ENCODE results near the gene KISS1. TPM values are rescaled to one million over a fixed set of nuclear protein-coding genes. Genes with fewer than 3 reads are reported as not detected.
A peak's percentile ranks its signal among the peaks of the same experiment; 100 is the strongest.

The KISS1 gene
- total RNA-seq, 4 donors from 2014 or later, result not detected

DNA sequence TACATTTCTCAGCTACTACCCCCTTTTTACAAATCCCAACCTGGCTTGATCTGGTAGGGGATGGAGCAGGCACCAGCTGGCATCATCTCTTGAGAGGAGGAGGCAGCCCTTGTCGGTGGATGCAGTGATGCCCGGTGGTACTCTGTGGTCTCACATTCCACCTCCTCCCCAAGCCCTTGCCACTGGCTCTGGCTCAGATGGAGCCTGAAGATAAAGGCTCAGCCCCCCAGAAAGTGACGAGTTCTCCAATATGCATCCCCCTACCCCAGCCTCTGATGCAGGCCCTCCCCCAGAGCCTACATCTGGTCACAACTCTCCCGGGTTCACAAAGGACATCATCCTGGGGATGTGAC, 21.3 kb upstream of the KISS1 start:
- Histone ChIP-seq H3K36me3 (no peaks in the 10 kb centered on the region), H3K27me3 (no peaks in the 10 kb centered on the region), H3K9me3 (no peaks in the 10 kb centered on the region), H3K27ac (no peak overlapping the region), H3K4me1 (peaks cover 0 to 13% (median 7%) of the 10 kb centered on the region in 4 donors), H3K4me3 (no peak overlapping the region)
- DNase-seq, result no peak
- in situ Hi-C loops (cut with MboI; ENCODE audit: low pct_ligation_motif_present in 1 of 4, low pct_unique_long_range_greater_than_20kb in 1 of 4, low sequenced_read_pairs in 3 of 4), result no loop called here
- TF ChIP-seq EP300 (IDR thresholded peaks at IDR 0.05; ENCODE audit: low read depth), result no peak
- no peak for TF ChIP-seq POLR2AphosphoS5 (IDR thresholded peaks at IDR 0.05)
- no peak for TF ChIP-seq POLR2A (IDR thresholded peaks at IDR 0.05)
- intact Hi-C loops (cut with DNase I; ENCODE audit: low total_unique reads), result no loop called here
- 69 to 75% methylated on average over 4 of the region's 4 CpGs for WGBS, 2 donors (ENCODE audit: low coverage in 1 of 2)

DNA sequence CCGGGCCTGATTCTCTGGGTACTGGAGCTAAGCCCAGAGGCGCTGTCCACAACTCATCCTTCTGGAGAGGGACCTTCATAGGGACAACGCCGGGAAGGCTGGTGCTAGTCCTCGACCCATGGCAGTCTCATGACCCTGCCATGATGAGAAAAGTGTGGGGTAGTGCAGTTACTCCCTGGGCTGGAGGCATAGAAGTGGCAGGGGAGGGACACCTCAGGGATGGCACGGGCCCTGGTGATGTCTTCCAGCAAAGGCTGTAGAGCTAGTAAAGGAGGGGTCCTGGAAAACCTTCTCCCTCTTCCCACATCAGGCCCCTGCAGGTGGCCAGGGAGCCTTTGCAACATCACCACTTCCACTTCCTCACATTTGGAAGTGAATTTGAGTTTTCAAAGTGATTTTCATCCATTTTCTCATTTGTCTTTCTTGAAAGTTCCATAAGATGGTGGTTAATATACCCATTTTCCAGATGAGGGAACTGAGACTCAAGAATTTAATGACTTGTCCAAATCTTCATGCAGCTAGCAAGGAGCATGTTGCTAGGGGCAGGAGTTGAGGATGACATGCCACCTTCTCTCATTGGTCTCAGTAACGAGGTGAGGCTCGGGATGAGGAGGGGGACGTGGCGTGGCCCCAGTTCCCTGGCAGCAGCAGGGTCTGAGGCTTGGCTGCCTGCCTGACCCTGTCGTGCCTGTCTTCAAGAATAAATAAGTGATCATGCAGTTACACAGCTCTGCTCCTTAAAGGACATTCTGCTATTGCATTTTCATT, 20.8 kb upstream of the KISS1 start:
- intact Hi-C loops (cut with DNase I; ENCODE audit: low total_unique reads) (no loop called here), in situ Hi-C loops (cut with MboI; ENCODE audit: low pct_ligation_motif_present in 1 of 4, low pct_unique_long_range_greater_than_20kb in 1 of 4, low sequenced_read_pairs in 3 of 4) (no loop called here)
- Histone ChIP-seq H3K27ac (no peak overlapping the region), H3K9me3 (no peaks in the 10 kb centered on the region), H3K4me1 (peaks cover 0 to 13% (median 7%) of the 10 kb centered on the region in 4 donors), H3K27me3 (no peaks in the 10 kb centered on the region), H3K4me3 (no peak overlapping the region), H3K36me3 (no peaks in the 10 kb centered on the region)
- TF ChIP-seq CTCF (IDR thresholded peaks at IDR 0.05) (no peak), POLR2A (IDR thresholded peaks at IDR 0.05) (no peak), EP300 (IDR thresholded peaks at IDR 0.05; ENCODE audit: low read depth) (no peak), POLR2AphosphoS5 (IDR thresholded peaks at IDR 0.05) (no peak)
- WGBS, 2 donors (ENCODE audit: low coverage in 1 of 2), result 78% methylated on average over 11 of the region's 11 CpGs; no CpG with 5 or more reads in 1 of the 2 donors
- no peak for DNase-seq

DNA sequence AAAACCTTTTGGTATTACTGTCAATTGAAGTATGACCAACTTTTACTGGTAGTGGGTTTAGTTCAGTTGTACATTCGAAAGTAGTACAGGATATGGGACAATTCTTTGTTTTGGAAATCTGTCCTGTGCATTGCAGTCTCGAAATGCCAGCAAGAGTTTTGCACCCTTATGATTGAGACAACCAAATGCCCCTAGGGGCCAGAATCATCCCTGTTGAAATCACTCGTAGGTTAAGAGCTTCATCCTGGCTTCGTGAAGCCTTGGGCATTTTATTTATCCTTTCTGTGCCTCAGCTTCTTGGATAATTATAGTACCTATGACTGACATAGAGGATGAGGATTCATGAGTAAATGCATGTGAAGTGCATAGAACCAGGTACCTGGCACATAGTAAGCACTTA, 19.9 kb upstream of the KISS1 start:
- Histone ChIP-seq H3K27ac (no peak overlapping the region), H3K9me3 (no peaks in the 10 kb centered on the region), H3K36me3 (no peaks in the 10 kb centered on the region), H3K4me3 (no peak overlapping the region), H3K4me1 (peaks cover 0 to 13% (median 7%) of the 10 kb centered on the region in 4 donors), H3K27me3 (no peaks in the 10 kb centered on the region)
- in situ Hi-C loops (cut with MboI; ENCODE audit: low pct_ligation_motif_present in 1 of 4, low pct_unique_long_range_greater_than_20kb in 1 of 4, low sequenced_read_pairs in 3 of 4) (no loop called here), intact Hi-C loops (cut with DNase I; ENCODE audit: low total_unique reads) (no loop called here)
- no peak for DNase-seq
- TF ChIP-seq CTCF (IDR thresholded peaks at IDR 0.05) (no peak), EP300 (IDR thresholded peaks at IDR 0.05; ENCODE audit: low read depth) (no peak), POLR2A (IDR thresholded peaks at IDR 0.05) (no peak), POLR2AphosphoS5 (IDR thresholded peaks at IDR 0.05) (no peak)
- WGBS, 2 donors (ENCODE audit: low coverage in 1 of 2), result 72 to 82% methylated on average over 3 to 4 of the region's 4 CpGs

DNA sequence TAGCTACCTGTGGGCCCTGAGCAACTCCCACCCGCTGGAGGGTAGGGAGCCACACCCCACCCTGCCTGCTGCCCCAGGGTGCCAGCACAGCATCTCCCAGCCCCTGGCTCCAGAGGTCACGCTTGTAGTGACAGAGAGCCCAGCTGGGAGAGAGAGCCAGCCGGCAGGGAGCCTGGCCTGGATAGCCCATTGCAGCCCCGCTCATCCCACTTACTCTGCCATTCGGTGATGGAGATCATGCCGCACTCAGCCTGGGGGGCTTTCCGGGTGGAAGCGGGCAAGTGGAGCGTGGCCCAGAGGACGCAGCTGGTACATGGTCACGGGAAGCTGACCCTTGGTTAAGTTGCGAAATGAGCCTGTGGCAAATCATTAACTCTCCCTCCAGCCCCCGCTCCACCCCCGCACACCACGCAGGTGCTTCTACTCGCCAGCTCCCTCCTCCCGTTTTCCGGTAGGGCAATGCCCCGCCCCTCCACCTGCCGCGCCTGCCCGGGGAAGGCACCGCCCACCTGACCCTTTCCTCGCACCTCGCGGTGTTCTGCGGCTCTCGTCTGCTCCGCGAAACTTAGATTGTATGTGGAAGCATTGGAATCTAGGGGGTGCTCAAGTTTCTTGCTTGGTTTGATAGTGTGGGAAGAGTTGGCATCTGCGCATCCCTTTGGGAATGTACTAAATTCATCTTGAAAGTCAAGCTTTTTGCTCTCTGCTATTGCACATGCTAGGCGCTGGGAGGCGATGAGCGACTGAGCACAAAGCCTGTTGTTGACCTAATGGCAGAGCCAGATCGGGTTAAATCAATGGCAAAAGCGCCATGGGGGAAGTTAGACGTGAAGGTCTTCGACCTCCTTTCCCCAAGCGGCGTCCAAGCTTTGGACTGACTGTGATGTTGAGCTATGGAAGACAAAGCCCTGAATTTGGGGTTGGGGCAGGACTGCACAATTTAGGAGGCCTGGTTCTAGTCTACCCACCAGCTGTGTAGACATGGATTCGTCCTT, 17.7 kb upstream of the KISS1 start, which contains the start of gene GOLT1A:
Gene GOLT1A, minus strand, starts transcription at position 321 of the 995 bp plus-strand sequence. Its CDS starts 82 bp downstream, at position 239.
- in situ Hi-C loops (cut with MboI; ENCODE audit: low pct_ligation_motif_present in 1 of 4, low pct_unique_long_range_greater_than_20kb in 1 of 4, low sequenced_read_pairs in 3 of 4), result no loop called here
- H3K36me3 ChIP-seq, result no peaks in the 10 kb centered on the region
- peak within 1 kb of the TSS in 1 of 4 donors; percentile 8 for H3K4me3 ChIP-seq
- 26 to 80% methylated on average over 1 to 38 of the region's 41 CpGs for WGBS, 2 donors (ENCODE audit: low coverage in 1 of 2)
- H3K27me3 ChIP-seq, result no peaks in the 10 kb centered on the region
- H3K4me1 ChIP-seq, result peaks cover 0 to 13% (median 7%) of the 10 kb centered on the region in 4 donors
- intact Hi-C loops (cut with DNase I; ENCODE audit: low total_unique reads), result no loop called here
- no peaks in the 10 kb centered on the region for H3K9me3 ChIP-seq
- DNase-seq, result peak; percentile 90
- TF ChIP-seq CTCF (IDR thresholded peaks at IDR 0.05) (peak; percentile 38 to 57 (median 42)), POLR2A (IDR thresholded peaks at IDR 0.05) (no peak)
- peak within 1 kb of the TSS in 2 of 4 donors; percentile 20 to 56 for H3K27ac ChIP-seq

Measured in transverse colon (tissue), 4 donors.